GM19463 (cell line): ENCODE data around the gene ZNF664.

Source experiments
- ATAC-seq: cut with Tn5 transposase; IDR thresholded peaks from one replicate; pipeline ENCODE4 v1.9.1; 2021; ENCODE audit warnings: mild to moderate bottlenecking, moderate library complexity; ENCODE audit not compliant: unreplicated experiment

The ZNF664 gene

DNA sequence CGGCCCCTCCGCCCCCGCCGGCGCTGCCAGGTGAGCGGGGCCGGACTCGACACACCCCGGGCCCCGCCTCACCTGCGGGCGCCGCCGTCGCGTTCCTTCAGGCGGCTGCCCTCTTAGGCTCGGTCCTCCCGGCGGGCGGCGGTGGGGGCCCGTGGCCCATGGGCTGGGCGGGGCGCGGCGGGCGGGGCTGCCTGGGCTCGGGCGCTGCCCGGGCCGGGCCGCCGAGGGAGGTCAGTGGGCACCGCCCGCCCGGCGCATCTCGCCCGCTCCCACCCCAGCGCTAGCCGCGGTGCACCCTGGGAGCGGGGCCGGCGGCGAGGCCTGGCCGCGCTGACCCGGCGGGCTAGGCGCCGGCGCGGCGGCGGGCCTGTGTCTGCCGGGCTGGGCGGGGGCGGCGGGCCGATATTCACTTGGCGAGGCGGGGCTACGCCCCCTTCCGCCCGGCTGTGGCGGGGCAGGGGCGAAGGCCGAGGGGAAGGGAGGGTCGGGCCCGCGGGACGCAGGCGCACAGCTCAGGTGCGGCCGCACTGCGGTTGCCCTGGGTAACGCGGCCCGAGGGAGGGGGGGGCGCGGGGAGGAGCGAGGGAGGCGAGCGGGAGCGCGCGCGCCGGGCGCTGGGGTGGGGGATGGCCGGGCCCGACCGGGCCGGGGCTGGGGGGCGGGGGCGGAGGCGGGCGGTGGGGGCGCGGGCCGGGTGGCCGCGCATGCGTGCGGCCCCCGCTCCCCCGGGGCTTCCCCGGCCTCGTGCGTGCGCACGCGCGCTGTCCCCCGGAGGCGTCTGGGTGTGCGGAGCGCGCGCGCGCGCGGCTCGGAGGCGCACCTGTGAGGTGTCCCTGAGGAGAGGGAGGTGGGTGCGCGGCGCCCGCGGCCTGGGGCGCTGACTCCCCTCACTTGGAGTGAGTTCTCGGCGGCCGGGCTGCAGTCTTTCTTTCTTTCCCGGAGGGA is at the start of gene ZNF664, which contains the start of gene CCDC92:
Gene ZNF664 (plus strand): TSS at position 759 of the 945 bp plus-strand sequence. CDS start 38,930 bp downstream, outside the sequence.
Gene CCDC92 (minus strand): TSS at position 375 of the 945 bp plus-strand sequence. CDS start 28,526 bp downstream, outside the sequence.
- ATAC-seq, result peak; percentile 79

DNA sequence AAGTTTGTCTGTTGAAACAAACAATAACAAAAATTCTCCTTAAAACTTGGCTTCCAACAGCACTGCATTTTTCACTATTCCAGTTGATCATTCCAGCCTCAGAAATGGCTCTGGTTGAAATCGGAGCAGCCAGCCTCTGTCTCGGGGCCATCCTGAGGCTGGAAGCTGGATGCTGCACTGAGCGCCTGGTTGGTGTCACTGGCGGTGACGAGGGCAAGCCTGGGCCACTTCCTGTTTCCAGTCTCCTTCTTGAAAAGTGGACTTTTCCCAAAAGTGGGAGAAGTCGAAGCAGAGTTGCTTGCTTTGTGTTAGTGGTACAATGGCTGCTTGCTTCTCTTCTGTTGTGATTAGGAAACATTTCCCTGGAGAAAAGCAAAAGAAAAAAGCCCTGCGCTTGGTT is 49.1 kb upstream of the ZNF664 start:
- ATAC-seq, result no peak

DNA sequence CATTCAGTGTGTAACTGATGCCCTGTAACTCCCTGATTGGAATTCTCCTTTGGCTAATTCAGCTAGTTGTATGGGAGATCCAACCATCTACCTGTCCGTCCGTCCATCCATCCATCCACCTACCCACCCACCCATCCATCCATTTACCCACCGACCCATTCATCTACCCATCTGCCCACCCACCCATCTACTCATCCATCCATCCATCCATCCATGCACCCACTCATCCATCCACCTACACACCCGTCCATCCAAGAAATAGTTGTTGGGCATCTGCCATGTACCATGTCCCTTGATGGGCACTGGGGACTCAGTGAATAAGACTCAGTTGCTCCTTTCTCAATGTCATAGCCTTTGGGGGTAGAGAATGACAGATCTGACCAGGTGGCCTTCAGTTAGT is 48.5 kb upstream of the ZNF664 start:
- no peak for ATAC-seq

DNA sequence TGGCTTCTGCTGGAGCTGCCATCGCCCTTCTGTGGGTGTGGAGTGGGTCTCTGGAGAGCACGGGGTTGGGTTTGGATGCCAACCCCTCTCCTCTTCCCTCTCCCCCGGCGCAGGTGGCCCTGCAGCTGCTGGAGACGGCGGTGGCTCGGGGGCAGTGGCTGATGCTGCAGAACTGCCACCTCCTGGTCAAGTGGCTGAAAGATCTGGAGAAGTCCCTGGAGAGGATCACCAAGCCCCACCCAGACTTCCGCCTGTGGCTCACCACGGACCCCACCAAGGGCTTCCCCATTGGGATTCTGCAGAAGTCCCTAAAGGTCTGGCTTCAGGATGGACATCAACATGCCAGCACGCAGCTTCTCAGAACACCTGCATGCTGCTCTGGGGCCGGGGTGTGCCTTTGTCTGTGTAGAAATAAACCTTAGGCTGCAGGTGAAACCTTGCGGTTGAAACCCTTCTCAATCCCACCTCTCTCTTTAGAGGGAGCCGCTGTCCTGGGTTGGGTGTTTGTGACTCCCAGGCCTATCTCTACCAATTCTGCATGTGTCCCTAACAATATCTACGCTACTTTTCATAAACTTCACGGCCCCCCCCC is 44.6 kb upstream of the ZNF664 start:
- ATAC-seq, result no peak

DNA sequence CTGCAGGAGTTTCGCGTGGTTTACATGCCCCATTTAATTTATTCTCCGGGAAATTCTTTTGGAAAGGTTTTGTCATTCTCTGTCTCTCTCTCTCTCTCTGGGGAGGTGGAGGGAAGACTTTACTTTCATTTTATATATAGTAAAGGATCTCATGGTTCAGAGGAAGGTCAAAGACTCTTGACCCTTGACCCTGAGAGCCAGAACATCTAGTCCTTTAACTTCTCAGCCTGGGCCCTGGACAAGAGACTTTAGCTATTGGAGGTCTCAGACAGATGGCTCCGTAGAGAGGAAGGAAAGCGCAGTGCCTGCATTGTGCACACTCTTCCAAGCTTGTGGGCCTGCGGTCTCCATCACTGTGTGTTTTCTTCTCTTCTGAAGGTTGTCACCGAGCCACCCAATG is 44.1 kb upstream of the ZNF664 start:
- no peak for ATAC-seq

DNA sequence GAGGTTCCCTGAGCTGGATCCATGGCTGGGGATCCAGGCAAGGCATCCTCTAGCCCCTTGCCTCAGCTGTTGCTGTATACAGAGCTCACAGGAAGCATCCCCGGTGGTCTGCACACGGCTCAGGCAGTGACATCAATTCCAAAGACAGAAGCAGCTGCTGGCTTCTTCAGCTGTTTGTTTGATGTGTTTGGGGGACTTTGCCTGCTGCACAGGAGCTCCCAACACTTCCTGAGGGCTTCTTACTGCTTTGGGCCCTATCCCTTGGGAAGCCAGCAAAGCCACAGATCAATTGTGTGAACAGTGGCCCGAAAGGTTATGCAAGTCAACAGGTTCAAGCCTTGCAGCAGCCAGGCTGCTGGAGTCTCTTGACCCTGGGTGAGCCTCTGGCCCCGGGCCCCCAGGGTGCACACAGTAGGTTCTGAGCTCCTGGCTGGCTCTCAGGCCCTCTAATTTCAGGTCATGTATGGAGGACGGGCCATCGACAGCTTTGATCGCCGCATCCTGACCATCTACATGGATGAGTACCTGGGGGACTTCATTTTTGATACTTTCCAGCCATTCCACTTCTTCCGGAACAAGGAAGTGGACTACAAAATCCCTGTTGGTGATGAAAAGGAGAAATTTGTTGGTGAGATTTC is 43.0 kb upstream of the ZNF664 start:
- no peak for ATAC-seq

DNA sequence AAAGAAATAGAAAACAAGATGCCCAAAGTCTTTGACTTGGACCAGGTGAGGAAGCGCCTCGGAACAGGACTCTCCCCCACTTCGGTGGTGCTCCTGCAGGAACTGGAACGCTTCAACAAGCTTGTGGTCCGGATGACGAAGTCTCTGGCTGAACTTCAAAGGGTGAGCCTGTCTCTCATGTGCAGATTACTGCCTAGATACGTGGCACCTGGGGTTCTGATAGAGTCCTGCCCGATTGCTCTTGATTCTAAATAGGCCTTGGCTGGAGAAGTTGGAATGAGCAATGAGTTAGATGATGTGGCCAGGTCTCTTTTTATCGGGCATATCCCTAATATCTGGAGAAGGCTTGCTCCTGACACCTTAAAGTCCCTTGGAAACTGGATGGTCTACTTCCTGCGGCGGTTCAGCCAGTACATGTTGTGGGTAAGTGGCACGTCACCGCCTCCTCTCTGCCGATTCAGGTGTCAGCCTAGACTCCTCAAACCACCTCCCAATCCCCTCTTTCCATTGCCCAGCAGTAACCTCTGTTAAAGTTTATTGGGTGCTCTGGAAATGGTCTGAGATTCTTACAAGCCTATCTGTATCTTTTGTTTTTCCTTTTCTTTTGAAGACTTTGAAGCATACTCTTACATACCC is 41.2 kb upstream of the ZNF664 start:
- no peak for ATAC-seq

DNA sequence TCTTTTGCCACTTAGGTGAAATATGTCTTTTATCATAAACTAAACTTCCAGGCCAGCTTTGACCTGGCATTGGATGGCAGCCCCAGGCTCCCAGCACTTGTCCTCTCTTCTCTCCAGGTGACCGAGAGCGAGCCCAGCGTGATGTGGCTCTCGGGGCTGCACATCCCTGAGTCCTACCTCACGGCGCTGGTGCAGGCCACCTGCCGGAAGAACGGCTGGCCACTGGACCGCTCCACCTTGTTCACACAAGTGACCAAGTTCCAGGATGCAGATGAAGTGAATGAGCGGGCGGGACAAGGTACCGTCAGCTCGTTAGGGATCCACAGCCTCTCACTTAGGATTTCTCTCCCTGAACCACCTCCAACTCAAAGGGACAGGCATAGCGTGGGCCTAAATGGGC is 39.8 kb upstream of the ZNF664 start:
- no peak for ATAC-seq

DNA sequence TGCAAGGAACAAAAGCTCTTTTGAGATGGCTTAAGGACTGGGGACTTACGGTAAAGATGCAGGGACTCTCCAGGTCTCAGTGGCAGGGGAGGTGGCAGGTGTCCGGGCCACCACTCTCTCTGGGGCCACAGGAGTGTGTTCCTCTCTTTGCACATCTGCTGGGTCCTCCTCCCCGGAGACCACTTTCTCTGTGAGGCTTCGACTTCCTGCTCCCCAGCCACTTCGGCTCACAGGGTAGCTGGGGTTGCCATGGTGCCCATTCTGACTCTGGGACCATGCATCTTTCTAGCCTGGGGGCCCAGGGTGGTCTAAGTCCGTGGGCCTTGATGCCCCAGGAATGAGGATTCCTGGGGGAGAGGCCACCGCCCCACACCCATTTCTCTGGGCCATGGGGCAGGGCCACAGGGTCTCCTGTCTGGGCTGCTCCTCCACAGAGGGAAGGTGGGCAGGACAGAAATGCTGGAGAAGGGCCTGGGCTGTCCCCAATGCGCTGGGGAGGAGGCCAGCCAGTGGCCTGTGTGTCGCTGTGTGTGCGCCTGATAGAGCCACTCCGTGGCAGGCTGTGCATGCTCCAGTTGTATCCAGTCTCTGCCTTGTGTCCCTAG is 38.9 kb upstream of the ZNF664 start:
- no peak for ATAC-seq

DNA sequence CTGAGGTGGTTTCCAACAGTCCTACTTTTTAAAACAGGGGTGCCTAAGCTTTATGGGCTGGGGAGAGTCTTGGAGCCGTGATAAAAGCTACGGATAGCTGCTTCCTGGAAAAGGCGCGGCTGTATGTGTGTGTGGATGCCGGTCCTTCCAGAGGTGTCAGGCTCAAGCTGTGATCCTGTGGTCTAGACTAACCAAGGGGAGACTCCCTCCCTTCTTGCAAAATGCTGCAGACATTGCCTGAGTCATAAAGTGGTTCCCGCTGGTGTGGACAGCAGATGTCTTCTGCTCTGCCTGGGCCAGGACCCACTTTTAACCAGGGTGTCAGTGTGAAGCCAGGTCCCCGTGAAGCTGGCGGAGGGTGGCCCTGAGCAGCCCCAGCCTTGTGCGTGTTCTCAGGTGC is 38.2 kb upstream of the ZNF664 start:
- no peak for ATAC-seq

DNA sequence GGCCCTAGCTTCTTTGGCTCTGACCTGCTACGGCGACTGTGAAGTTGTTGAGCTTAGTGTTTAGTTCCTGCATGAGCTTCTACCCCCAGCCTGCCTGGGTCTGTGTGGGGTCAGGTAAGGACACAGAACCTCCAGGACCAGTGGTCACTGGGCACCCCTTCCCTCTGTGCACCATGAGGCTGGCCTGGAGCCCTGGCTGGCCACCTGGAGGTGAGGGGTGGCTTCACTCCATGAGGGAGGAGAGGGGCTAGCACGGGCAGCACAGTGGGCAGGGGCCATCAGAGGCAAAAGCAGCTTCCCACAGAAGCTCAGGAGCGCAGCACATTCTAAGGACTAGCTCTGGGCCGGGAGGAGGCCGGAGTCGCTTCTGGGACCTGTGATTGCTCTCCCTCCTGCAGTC is 37.1 kb upstream of the ZNF664 start:
- ATAC-seq, result no peak

DNA sequence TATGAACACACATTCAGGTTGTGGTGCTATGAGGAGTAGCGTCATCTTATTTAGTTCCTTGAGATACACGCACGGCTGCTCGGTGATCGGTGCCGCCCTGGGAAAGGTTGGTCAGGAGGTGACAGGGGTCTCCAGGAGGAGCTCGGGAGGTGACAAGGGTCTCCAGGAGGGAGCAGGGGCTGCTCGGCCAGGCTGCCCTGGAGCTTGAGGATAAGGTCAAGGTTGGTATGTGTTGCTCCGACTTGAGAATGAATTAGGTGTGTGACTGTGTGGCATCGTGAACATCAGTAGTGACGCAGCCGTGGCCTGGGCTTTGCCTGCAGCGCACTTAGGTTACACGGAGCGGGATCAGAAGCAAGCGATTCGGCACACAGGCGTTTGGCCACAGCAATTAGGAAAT is 36.5 kb upstream of the ZNF664 start:
- no peak for ATAC-seq

DNA sequence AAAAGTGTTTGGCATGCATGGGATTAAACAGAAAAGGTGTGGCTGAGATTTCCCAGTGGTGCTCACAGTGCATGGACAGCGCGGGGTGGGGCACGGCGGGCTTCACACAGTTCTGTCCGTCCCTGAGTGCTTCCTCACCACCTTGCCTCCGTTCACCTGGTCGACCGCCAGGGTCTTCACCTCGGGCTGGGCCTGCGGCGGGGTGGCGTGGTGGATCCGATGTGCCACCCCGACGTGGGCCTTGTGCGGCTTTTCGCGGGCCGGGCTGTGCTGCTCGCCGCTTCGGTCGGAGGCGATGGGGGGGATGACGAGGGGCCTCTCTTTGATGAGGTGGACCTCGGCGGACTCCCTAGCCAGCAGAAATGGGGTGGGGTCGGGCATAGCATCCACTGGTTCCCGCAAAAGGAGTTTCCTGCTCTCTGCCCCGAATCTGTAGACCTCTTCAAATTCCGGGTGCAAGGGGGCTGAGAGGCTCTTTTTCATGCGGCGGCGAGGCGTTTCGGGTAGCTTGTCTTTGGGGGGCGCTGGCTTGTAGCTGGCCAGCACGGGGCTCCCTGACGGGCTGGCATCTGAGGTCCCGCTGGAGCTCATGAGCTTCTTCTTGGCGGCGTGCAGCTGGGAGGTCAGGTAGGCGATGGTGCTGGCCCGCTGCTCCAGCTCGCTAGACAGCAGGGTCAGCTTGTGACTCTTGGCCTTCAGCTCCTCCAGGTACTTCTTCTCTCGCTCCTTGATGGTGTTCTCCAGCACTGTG is 35.9 kb upstream of the ZNF664 start:
- ATAC-seq, result no peak

DNA sequence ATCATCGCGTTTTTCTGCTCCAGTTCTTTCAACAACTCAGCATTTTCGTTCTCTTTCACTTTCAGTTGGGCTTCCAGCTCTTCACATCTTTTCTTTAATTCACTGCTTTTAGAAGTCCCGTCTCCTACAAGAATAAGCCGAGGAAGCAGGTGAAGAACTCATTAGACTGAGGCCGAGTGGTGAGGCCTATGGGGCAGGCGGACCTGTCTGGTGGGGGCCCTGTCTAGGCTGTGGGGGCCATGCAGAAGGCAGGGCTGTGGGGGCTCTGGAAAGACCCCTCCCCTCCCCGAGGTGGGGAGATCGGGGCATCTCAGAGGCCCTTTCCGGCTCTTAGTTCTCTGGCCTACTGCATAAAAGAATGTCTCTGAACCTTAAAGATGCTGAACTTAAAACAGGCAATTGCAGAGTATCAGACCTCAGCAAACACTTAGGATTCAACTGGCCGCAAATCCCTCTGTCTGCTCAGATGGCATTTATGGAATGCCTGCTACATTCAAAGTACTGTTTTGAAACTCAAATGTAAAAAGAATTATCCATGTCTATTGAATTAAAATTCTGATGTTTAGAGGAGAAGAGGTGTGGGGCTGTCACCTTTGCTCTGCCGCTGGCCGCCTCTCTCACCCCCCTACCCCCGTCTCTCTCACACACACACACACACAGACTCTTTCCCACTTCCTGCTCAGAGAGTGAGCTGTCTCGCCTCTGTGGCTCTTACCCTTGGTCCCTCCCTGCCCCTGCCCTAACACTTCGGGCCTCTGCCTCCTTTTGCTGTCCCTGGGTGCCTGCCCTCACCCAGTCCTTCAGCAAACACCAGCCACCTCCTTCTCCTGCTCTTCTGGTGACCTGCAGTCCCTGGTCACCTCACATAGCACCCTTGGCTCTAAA is 35.1 kb upstream of the ZNF664 start:
- ATAC-seq, result no peak

DNA sequence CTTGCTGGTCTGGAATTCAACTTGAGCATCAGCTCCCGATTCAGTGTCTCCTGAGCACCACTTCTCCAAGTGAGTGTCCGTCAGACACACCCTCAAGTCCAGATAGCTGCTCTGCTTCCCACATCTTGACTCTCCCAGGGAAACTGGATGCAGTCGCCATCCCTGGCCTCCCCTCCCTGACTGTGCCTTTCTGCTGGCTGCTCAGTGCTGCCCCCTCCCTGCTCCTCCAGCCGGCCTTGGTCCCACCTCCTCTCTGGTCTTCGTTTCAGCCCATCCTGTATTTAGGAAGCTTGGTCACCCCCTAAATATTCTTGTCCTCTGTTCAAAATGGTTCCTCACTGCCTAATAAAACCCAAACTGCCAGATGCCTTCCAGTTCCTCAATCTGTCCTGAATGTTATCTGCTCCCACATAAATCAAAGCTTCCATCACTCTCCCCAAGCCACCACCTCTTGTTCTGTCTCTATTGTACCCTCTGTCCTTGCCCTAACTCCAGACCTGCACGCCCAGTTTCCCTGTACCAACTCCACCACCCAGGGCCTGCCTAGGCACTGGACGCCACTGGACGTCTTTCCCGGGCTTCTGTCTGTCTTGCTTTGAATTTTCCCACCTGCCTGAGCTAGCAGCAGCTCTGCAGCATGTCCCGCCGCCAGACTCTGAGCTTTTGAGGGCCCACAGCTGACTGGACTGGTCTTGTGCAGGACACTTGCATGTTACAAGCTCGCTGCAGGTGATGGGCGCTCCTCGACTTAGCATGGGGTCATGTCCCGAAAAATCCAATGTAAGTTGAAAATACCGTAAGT is 34.1 kb upstream of the ZNF664 start:
- no peak for ATAC-seq

DNA sequence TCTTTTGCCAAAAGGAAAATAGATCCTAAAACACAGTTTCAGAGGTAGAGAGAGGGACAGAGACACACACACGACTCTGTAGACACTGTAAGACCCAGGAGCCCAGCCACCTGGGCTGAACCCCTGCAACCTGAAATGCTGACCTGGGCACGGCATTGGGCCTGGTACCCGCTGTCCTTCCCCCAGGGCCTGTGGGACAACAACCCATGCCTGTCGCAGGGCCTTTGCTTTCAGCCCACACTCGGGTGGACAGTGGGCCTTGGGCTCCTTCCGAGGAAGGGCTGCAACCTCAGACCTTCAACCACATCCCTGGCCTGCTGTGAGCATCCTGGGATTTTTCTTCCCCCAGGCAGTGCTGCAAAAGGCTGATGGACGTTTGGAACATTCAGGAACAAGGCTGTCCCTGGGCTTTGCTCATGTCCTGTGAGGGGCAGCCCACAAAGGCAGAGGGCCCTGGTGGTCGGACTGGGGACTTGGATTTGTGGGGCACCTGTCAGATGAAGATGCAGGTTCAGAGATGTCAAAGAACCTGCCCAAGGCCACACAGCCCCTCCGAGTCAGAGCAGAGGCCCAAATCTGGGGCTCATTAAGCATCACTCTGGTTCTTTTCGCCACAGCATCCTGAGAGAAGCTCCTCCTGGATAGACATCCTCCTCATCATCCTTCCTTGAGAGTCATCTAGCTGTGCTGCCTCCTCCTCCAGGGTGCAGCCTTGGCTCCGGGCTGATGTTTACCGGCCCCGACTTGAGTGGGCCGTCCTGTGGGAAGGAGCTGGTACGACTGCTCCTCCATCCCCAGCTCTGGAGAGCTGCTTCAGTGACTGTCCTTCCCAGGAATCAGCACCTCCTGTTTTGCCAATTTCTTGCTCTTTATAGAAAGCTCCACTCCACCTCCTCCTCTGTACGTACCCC is 33.0 kb upstream of the ZNF664 start:
- no peak for ATAC-seq

DNA sequence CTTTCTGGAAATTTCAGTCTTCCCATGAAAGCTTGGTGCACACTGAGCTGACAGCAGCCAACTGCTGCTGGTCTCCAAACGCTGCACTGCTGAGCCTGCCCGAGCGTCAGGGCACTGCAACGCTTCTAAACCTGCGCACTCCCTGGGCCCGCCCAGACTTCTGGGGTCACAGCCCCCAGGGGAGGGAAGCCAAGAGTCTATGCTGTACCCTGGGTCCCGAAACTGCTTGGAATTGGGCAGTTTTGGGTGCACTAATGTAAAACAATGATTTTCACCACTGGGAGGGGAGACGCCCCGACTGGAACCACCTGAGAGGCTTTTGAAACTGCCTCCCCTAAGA is 32.4 kb upstream of the ZNF664 start:
- ATAC-seq, result no peak
